ENCODE results near the gene PTRH1. TPM values are rescaled to one million over a fixed set of nuclear protein-coding genes. Genes with fewer than 3 reads are reported as not detected.
"Not testable (repeated sequence)": the region's sequence is repeated elsewhere in the genome, so short reads cannot be mapped to it uniquely, and the experiment has no call there.

PTRH1 gene
- total RNA-seq, 2 donors from 2014 or later: 23.6 to 64.9 TPM

DNA sequence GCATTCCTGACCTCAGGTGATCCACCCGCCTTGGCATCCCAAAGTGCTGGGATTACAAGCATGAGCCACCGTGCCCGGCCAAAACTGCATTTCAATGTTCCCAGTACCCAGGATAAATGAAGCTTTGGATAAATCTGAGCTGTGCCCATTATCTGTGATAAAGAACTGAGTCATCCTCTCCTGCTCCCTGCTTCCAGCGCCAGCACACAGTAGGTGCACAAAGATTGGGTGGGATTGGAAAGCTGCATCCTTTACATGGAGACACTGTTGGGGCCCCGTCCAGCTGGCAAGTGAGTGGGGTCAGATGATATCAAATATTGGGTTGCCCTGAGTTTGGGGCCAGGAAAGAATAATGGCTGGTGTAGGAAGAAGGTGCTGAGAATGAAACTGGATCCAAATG, 45.6 kb upstream of the PTRH1 start:
- TF ChIP-seq POLR2A (IDR thresholded peaks at IDR 0.05): no peak
- TF ChIP-seq, protein P1, sequence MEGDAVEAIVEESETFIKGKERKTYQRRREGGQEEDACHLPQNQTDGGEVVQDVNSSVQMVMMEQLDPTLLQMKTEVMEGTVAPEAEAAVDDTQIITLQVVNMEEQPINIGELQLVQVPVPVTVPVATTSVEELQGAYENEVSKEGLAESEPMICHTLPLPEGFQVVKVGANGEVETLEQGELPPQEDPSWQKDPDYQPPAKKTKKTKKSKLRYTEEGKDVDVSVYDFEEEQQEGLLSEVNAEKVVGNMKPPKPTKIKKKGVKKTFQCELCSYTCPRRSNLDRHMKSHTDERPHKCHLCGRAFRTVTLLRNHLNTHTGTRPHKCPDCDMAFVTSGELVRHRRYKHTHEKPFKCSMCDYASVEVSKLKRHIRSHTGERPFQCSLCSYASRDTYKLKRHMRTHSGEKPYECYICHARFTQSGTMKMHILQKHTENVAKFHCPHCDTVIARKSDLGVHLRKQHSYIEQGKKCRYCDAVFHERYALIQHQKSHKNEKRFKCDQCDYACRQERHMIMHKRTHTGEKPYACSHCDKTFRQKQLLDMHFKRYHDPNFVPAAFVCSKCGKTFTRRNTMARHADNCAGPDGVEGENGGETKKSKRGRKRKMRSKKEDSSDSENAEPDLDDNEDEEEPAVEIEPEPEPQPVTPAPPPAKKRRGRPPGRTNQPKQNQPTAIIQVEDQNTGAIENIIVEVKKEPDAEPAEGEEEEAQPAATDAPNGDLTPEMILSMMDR (IDR thresholded peaks at IDR 0.05): no peak
- WGBS, 2 donors: 56 to 75% methylated on average over 3 to 5 of the region's 5 CpGs
- no peaks in the 10 kb centered on the region for H3K36me3 ChIP-seq (replicated peaks in 1 of 2; ENCODE audit: insufficient read depth in 1 of 2, low read depth in 2 of 2)
- no peaks in the 10 kb centered on the region for H3K9me3 ChIP-seq
- DNase-seq (no peak), ATAC-seq (no peak)
- H3K4me1 ChIP-seq: no peaks in the 10 kb centered on the region
- intact Hi-C loops (cut with DNase I): no loop called here
- no peak overlapping the region for H3K27ac ChIP-seq
- no peaks in the 10 kb centered on the region for H3K27me3 ChIP-seq
- H3K4me3 ChIP-seq: no peak overlapping the region

DNA sequence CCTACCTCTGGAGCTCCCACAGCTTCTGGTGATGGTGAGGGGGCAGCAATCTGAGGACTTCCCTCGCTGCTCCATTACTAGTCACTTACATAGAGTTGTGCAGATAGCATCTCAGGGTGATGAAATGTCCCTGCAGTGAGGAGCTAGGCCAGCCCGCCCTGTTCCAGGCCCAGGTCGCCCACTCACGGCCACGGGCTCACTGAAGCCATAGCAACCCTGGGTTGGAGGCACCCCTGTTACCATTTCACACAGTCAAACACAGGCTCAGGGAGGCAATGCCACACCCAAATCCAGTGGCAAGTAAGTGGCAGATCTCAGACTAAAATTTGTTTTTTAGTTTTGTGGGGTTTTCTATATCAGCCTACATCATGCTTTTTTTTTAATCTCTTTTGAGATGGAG, 43.4 kb upstream of the PTRH1 start:
- intact Hi-C loops (cut with DNase I): no loop called here
- Histone ChIP-seq H3K9me3 (no peaks in the 10 kb centered on the region), H3K36me3 (replicated peaks in 1 of 2; ENCODE audit: insufficient read depth in 1 of 2, low read depth in 2 of 2) (no peaks in the 10 kb centered on the region), H3K4me1 (peaks cover 7% of the 10 kb centered on the region), H3K4me3 (no peak overlapping the region), H3K27me3 (peaks cover 0 to 11% of the 10 kb centered on the region in 2 donors), H3K27ac (no peak overlapping the region)
- DNase-seq (no peak), ATAC-seq (no peak)
- WGBS, 2 donors: 75 to 95% methylated on average over 4 to 5 of the region's 5 CpGs
- TF ChIP-seq, protein P1 (IDR thresholded peaks at IDR 0.05): no peak

DNA sequence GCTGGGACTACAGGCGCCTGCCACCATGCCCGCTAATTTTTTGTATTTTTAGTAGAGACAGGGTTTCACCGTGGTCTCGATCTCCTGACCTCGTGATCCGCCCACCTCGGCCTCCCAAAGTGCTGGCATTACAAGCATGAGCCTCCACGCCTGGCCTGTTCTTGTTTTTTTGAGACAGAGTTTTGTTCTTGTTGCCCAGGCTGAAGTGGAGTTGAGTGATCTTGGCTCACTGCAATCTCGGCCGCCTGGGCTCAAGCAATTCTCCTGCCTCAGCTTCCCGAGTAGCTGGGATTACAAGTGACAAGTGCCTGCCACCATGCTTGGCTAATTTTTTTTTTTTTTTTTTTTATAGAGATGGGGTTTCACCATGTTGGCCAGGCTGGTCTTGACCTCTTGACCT, 41.3 kb upstream of the PTRH1 start:
- intact Hi-C loops (cut with DNase I); H3K36me3 ChIP-seq (replicated peaks in 1 of 2; ENCODE audit: insufficient read depth in 1 of 2, low read depth in 2 of 2); ATAC-seq; H3K4me3 ChIP-seq; DNase-seq; H3K9me3 ChIP-seq; H3K27ac ChIP-seq; H3K4me1 ChIP-seq: not testable (repeated sequence)
- H3K27me3 ChIP-seq: peaks cover 0 to 15% of the 10 kb centered on the region in 2 donors
- WGBS, 2 donors: 69 to 71% methylated on average over 11 of the region's 11 CpGs

DNA sequence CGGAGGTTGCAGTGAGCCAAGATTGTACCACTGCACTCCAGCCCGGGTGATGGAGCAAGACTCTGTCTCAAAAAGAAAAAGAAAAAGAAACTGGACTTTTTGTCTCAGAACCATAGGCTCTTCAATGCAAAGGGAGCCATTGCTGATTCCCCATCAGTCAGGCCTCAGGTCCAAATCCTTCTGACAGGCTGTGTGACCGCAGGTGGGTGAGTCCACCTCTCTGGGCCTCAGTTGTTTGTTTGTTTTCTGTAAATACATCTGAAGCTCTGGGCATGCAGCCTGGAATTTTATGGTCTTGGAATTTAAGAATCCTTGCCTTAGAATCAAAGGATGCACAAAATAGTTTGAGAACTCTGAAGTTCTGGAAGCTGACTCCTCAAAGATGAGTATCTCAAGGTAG, 40.8 kb upstream of the PTRH1 start:
- no peak overlapping the region for H3K27ac ChIP-seq
- H3K4me3 ChIP-seq: no peak overlapping the region
- no peaks in the 10 kb centered on the region for H3K9me3 ChIP-seq
- DNase-seq (no peak), ATAC-seq (no peak)
- H3K36me3 ChIP-seq (replicated peaks in 1 of 2; ENCODE audit: insufficient read depth in 1 of 2, low read depth in 2 of 2): no peaks in the 10 kb centered on the region
- intact Hi-C loops (cut with DNase I): no loop called here
- no peak for TF ChIP-seq POLR2A (IDR thresholded peaks at IDR 0.05)
- TF ChIP-seq, protein P1 (IDR thresholded peaks at IDR 0.05): no peak
- WGBS, 2 donors: 81 to 86% methylated on average over 3 of the region's 3 CpGs
- H3K27me3 ChIP-seq: peaks cover 0 to 15% of the 10 kb centered on the region in 2 donors
- peaks cover 7% of the 10 kb centered on the region for H3K4me1 ChIP-seq

DNA sequence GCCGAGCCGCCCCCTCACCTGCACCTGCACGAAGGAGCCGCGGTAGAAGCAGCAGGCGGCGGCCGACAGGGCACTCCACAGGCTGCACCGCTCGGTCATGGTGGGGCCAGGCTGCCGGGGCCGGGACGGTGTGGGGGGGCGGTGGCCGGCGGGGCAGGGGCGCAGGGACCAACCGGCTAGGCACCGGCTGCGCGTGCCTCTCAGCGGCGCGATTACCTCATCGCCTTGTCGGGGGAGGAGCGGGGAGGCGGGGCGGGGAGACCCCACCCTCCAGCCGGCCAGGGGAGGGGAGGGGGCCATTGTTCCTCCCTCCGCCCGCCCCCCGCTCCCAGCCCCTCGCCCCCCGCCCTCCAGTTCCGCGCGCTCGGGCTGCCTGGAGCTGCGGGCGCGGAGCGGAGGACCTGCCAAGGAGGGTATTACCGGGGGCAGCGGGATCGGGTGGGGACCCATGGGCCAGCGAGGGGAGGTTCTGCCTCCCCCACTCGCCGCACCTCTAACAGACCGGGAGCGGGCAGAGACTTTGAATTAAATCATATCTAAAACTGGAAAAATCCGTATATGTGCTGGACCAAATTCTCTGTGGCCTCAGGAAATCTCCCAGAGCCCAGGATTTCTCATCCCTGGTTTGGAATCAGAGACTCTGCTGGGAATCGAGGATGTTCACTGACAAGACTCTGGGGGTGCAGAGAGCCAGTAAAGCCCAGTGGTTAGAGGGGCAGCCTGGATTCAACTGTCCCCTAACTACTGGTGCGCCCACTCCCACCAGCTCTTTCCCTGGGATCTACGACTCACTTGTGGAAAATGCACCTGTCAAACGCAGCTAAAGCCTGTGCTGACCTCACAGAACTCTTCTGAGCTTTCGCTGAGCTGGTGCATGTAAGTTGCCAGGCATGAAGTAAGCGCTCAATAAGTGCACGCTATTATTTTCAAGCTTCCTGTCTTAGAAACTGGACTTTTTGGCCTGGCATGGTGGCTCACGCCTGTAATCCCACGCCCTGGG, 39.9 kb upstream of the PTRH1 start:
- no peak for DNase-seq
- TF ChIP-seq, protein P1 (IDR thresholded peaks at IDR 0.05): no peak
- TF ChIP-seq POLR2A (IDR thresholded peaks at IDR 0.05): no peak
- Histone ChIP-seq H3K4me1 (peaks cover 7% of the 10 kb centered on the region), H3K9me3 (no peaks in the 10 kb centered on the region), H3K27me3 (peaks cover 0 to 15% of the 10 kb centered on the region in 2 donors), H3K36me3 (replicated peaks in 1 of 2; ENCODE audit: insufficient read depth in 1 of 2, low read depth in 2 of 2) (no peaks in the 10 kb centered on the region), H3K4me3 (no peak overlapping the region), H3K27ac (no peak overlapping the region)
- intact Hi-C loops (cut with DNase I): no loop called here
- ATAC-seq: peak; percentile 25
- 17 to 61% methylated on average over 9 to 49 of the region's 61 CpGs for WGBS, 2 donors

Measured in body of pancreas (tissue), 4 donors.